HEK293 (cell line): ENCODE data around the gene ENO2.
A peak's percentile ranks its signal among the peaks of the same experiment; 100 is the strongest.

Source experiments
- HOXA7 ChIP-seq: sonication (generic); formaldehyde crosslinking; IDR thresholded peaks from 2 replicates; pipeline ENCODE4 v1.8.1; 2022; ENCODE audit warnings: missing genetic modification reagents, borderline replicate concordance
- HOXC10 ChIP-seq: sonication (generic); formaldehyde crosslinking; IDR thresholded peaks from 2 replicates; pipeline ENCODE4 v1.8.1; 2023; ENCODE audit warnings: mild to moderate bottlenecking, missing genetic modification reagents
- KLF10 ChIP-seq: fragments of 450-650 bp; IDR thresholded peaks from 2 replicates; pipeline ENCODE4 v1.5.1; 2018; ENCODE audit warnings: missing biosample characterization, mild to moderate bottlenecking, missing genetic modification characterization
- PRDM1 ChIP-seq: fragments of 450-650 bp; formaldehyde crosslinking; IDR thresholded peaks from 2 replicates; pipeline ENCODE4; 2016; ENCODE audit warnings: missing biosample characterization, missing genetic modification characterization
- SP2 ChIP-seq: fragments of 450-650 bp; formaldehyde crosslinking; IDR thresholded peaks from 2 replicates; pipeline ENCODE4 v1.5.1; 2016; ENCODE audit warnings: missing biosample characterization, missing genetic modification characterization
- TSHZ1 ChIP-seq: fragments of 450-650 bp; formaldehyde crosslinking; IDR thresholded peaks from 2 replicates; pipeline ENCODE4 v1.5.1; 2016; ENCODE audit warnings: missing biosample characterization, missing genetic modification characterization, borderline replicate concordance
- YY2 ChIP-seq: fragments of 450-650 bp; formaldehyde crosslinking; IDR thresholded peaks from 2 replicates; pipeline ENCODE4 v1.5.1; 2016; ENCODE audit warnings: missing biosample characterization, missing genetic modification characterization
- ZBTB8A ChIP-seq: fragments of 450-650 bp; formaldehyde crosslinking; IDR thresholded peaks from 2 replicates; pipeline ENCODE4 v1.5.1; 2016; ENCODE audit warnings: missing biosample characterization, missing genetic modification characterization
- ZFP69B ChIP-seq: fragments of 450-650 bp; formaldehyde crosslinking; IDR thresholded peaks from 2 replicates; pipeline ENCODE4 v1.5.1; 2016; ENCODE audit warnings: missing biosample characterization, missing genetic modification characterization
- ZNF155 ChIP-seq: fragments of 450-650 bp; formaldehyde crosslinking; IDR thresholded peaks from 2 replicates; pipeline ENCODE4 v1.5.1; 2016; ENCODE audit warnings: missing biosample characterization, missing genetic modification characterization
- ZNF175 ChIP-seq: fragments of 450-650 bp; formaldehyde crosslinking; IDR thresholded peaks from 2 replicates; pipeline ENCODE4 v1.5.1; 2016; ENCODE audit warnings: missing biosample characterization, missing genetic modification characterization
- ZNF221 ChIP-seq: fragments of 450-650 bp; formaldehyde crosslinking; IDR thresholded peaks from 2 replicates; pipeline ENCODE4 v1.5.1; 2017; ENCODE audit warnings: missing biosample characterization, missing genetic modification characterization, borderline replicate concordance
- ZNF248 ChIP-seq: fragments of 450-650 bp; formaldehyde crosslinking; IDR thresholded peaks from 2 replicates; pipeline ENCODE4 v1.5.1; 2017; ENCODE audit warnings: missing biosample characterization, missing genetic modification characterization
- ZNF274 ChIP-seq, 2 experiments: fragments of 200-500 bp in 1 of 2; fragments of 450-650 bp in 1 of 2; sonication (Bioruptor generic) in 1 of 2; formaldehyde crosslinking in 1 of 2; IDR thresholded peaks; 2 replicates each; pipeline versions ENCODE4 v1.5.1 to v1.6.1; 2014 to 2016; ENCODE audit warnings: borderline replicate concordance in 1 of 2, inconsistent platforms in 1 of 2, low read length in 1 of 2, missing biosample characterization in 1 of 2, missing genetic modification characterization in 1 of 2
- ZNF37A ChIP-seq: fragments of 450-650 bp; IDR thresholded peaks from 2 replicates; pipeline ENCODE4 v1.5.1; 2018; ENCODE audit warnings: missing biosample characterization, missing genetic modification characterization
- ZNF391 ChIP-seq: fragments of 450-650 bp; formaldehyde crosslinking; IDR thresholded peaks from 2 replicates; pipeline ENCODE4 v1.5.1; 2016; ENCODE audit warnings: low read depth, missing biosample characterization, missing genetic modification characterization, borderline replicate concordance
- ZNF416 ChIP-seq: fragments of 450-650 bp; formaldehyde crosslinking; IDR thresholded peaks from 2 replicates; pipeline ENCODE4 v1.5.1; 2016; ENCODE audit warnings: missing biosample characterization, missing genetic modification characterization
- ZNF501 ChIP-seq: fragments of 450-650 bp; formaldehyde crosslinking; IDR thresholded peaks from 2 replicates; pipeline ENCODE4 v1.5.1; 2016; ENCODE audit warnings: missing biosample characterization, missing genetic modification characterization
- ZNF529 ChIP-seq: fragments of 450-650 bp; formaldehyde crosslinking; IDR thresholded peaks from 2 replicates; pipeline ENCODE4 v1.5.1; 2017; ENCODE audit warnings: missing genetic modification characterization, missing biosample characterization; ENCODE audit not compliant: insufficient replicate concordance
- ZNF549 ChIP-seq: fragments of 450-650 bp; IDR thresholded peaks from 2 replicates; pipeline ENCODE4 v1.5.1; 2018; ENCODE audit warnings: missing biosample characterization, missing genetic modification characterization, mild to moderate bottlenecking, inconsistent platforms, moderate library complexity
- ZNF555 ChIP-seq: fragments of 450-650 bp; formaldehyde crosslinking; conservative IDR thresholded peaks from 2 replicates; pipeline ENCODE4 v1.5.1; 2017; ENCODE audit warnings: missing biosample characterization, mild to moderate bottlenecking, missing genetic modification characterization, inconsistent platforms
- ZNF596 ChIP-seq: fragments of 450-650 bp; IDR thresholded peaks from 2 replicates; pipeline ENCODE4 v1.5.0; 2018; ENCODE audit warnings: missing biosample characterization, mild to moderate bottlenecking, missing genetic modification characterization, moderate library complexity
- ZNF639 ChIP-seq: fragments of 450-650 bp; formaldehyde crosslinking; IDR thresholded peaks from 2 replicates; pipeline ENCODE4 v1.5.1; 2016; ENCODE audit warnings: missing biosample characterization, missing genetic modification characterization
- ZNF785 ChIP-seq: fragments of 450-650 bp; formaldehyde crosslinking; IDR thresholded peaks from 2 replicates; pipeline ENCODE4 v1.5.1; 2016; ENCODE audit warnings: missing biosample characterization, missing genetic modification characterization
- ZNF791 ChIP-seq: fragments of 450-650 bp; formaldehyde crosslinking; IDR thresholded peaks from 2 replicates; pipeline ENCODE4 v1.5.1; 2016; ENCODE audit warnings: missing biosample characterization, missing genetic modification characterization
- ZSCAN23 ChIP-seq: fragments of 450-650 bp; formaldehyde crosslinking; IDR thresholded peaks from 2 replicates; pipeline ENCODE4 v1.5.1; 2016; ENCODE audit warnings: missing biosample characterization, missing genetic modification characterization
- ZSCAN30 ChIP-seq: fragments of 450-650 bp; IDR thresholded peaks from 2 replicates; pipeline ENCODE4 v1.5.1; 2018; ENCODE audit warnings: missing biosample characterization, mild to moderate bottlenecking, missing genetic modification characterization, moderate library complexity
- ZSCAN4 ChIP-seq: fragments of 450-650 bp; formaldehyde crosslinking; IDR thresholded peaks from 2 replicates; pipeline ENCODE4 v1.5.1; 2017; ENCODE audit warnings: missing biosample characterization, missing genetic modification characterization
- ZXDB ChIP-seq: fragments of 450-650 bp; formaldehyde crosslinking; IDR thresholded peaks from 2 replicates; pipeline ENCODE4 v1.5.1; 2016; ENCODE audit warnings: missing biosample characterization, missing genetic modification characterization
- TF ChIP-seq, protein P1 (sequence below): fragments of 450-650 bp; formaldehyde crosslinking; IDR thresholded peaks from 2 replicates; pipeline ENCODE4 v1.5.1; 2016; ENCODE audit warnings: missing biosample characterization, missing genetic modification characterization
- TF ChIP-seq, protein P2 (sequence below): fragments of 450-650 bp; formaldehyde crosslinking; IDR thresholded peaks from 2 replicates; pipeline ENCODE4 v1.5.1; 2016; ENCODE audit warnings: missing biosample characterization, missing genetic modification characterization

Gene ENO2

GRCh38 chr12:6937481-6938352 is 23.3 kb downstream of the ENO2 start (continued):
- TF ChIP-seq ZNF555 (tag by site-specific recombination) (no peak), TSHZ1 (tag by site-specific recombination) (no peak), ZNF501 (peak; percentile 98; the same call in 1 of the 2 replicates), ZBTB8A (peak; percentile 87), ZXDB (peak; percentile 94), ZNF549 (tag by site-specific recombination) (no peak), ZNF416 (tag by site-specific recombination) (no peak), ZNF37A (tag by site-specific recombination) (no peak), KLF10 (tag by site-specific recombination) (peak; percentile 40; the same call in 1 of the 2 replicates), ZNF155 (tag by site-specific recombination) (no peak), HOXC10 (CRISPR knock-in tag) (no peak), ZFP69B (tag by site-specific recombination) (peak; percentile 71), ZNF529 (no peak), ZSCAN30 (tag by site-specific recombination) (peak; percentile 49; the same call in 1 of the 2 replicates), ZSCAN4 (tag by site-specific recombination) (0 out of 2 replicates have a peak, but pooled peaks have one; percentile 11), YY2 (tag by site-specific recombination) (0 out of 2 replicates have a peak, but pooled peaks have one; percentile 11), ZNF596 (no peak), ZNF391 (tag by site-specific recombination) (peak; percentile 36; the same call in 1 of the 2 replicates), ZNF785 (tag by site-specific recombination) (no peak; the same call in 1 of the 2 replicates), SP2 (tag by site-specific recombination) (peak; percentile 94), HOXA7 (no peak), ZNF175 (tag by site-specific recombination) (no peak), ZNF221 (tag by site-specific recombination) (no peak), ZNF639 (tag by site-specific recombination) (peak; percentile 90), ZSCAN23 (tag by site-specific recombination) (0 out of 2 replicates have a peak, but pooled peaks have one; percentile 17), ZNF248 (tag by site-specific recombination) (no peak), ZNF274 (IDR thresholded peaks at IDR 0.05; ENCODE audit: low read length) (no peak), ZNF274 (tag by site-specific recombination; IDR thresholded peaks at IDR 0.05; ENCODE audit: borderline replicate concordance) (no peak), PRDM1 (tag by site-specific recombination) (peak; percentile 19; the same call in 1 of the 2 replicates), ZNF791 (tag by site-specific recombination) (no peak)
- TF ChIP-seq, protein P1, sequence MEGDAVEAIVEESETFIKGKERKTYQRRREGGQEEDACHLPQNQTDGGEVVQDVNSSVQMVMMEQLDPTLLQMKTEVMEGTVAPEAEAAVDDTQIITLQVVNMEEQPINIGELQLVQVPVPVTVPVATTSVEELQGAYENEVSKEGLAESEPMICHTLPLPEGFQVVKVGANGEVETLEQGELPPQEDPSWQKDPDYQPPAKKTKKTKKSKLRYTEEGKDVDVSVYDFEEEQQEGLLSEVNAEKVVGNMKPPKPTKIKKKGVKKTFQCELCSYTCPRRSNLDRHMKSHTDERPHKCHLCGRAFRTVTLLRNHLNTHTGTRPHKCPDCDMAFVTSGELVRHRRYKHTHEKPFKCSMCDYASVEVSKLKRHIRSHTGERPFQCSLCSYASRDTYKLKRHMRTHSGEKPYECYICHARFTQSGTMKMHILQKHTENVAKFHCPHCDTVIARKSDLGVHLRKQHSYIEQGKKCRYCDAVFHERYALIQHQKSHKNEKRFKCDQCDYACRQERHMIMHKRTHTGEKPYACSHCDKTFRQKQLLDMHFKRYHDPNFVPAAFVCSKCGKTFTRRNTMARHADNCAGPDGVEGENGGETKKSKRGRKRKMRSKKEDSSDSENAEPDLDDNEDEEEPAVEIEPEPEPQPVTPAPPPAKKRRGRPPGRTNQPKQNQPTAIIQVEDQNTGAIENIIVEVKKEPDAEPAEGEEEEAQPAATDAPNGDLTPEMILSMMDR, result peak; percentile 98
- TF ChIP-seq, protein P2, sequence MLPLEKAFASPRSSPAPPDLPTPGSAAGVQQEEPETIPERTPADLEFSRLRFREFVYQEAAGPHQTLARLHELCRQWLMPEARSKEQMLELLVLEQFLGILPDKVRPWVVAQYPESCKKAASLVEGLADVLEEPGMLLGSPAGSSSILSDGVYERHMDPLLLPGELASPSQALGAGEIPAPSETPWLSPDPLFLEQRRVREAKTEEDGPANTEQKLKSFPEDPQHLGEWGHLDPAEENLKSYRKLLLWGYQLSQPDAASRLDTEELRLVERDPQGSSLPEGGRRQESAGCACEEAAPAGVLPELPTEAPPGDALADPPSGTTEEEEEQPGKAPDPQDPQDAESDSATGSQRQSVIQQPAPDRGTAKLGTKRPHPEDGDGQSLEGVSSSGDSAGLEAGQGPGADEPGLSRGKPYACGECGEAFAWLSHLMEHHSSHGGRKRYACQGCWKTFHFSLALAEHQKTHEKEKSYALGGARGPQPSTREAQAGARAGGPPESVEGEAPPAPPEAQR (tag by site-specific recombination), result no peak
